Smooth muscle cell (in vitro differentiated cells): Measurements from ENCODE around the gene ITGAV. TPM values are rescaled to one million over a fixed set of nuclear protein-coding genes. Genes with fewer than 3 reads are reported as not detected.

ENCODE experiments used
- DNase-seq: peaks from one replicate; lab custom pipeline; 2025; ENCODE audit not compliant: unreplicated experiment; lab: John Stamatoyannopoulos, UW
- H2AFZ ChIP-seq: fragments of 200-600 bp; sonication (generic); 2 replicates; pipeline ENCODE4 v1.6.0; 2016; ENCODE audit warnings: antibody characterized with exemption, low read depth, mild to moderate bottlenecking
- H3F3A ChIP-seq: fragments of 200-600 bp; sonication (generic); 2 replicates; pipeline ENCODE4 v1.6.0; 2017; ENCODE audit warnings: antibody characterized with exemption, low read depth
- H3K27ac ChIP-seq: fragments of 200-600 bp; sonication (generic); 2 replicates; pipeline ENCODE4 v1.5.1; 2016; ENCODE audit warnings: low read depth, mild to moderate bottlenecking
- H3K27me3 ChIP-seq: fragments of 200-600 bp; sonication (generic); 2 replicates; pipeline ENCODE4 v1.6.1; 2016; ENCODE audit warnings: low read depth, mild to moderate bottlenecking
- H3K36me3 ChIP-seq: fragments of 200-600 bp; sonication (generic); 2 replicates; pipeline ENCODE4 v1.5.1; 2016; ENCODE audit warnings: low read depth
- H3K4me1 ChIP-seq: fragments of 200-600 bp; sonication (generic); 2 replicates; pipeline ENCODE4 v1.5.1; 2016; ENCODE audit warnings: low read depth
- H3K4me2 ChIP-seq: fragments of 200-600 bp; sonication (generic); 2 replicates; pipeline ENCODE4 v1.6.0; 2016; ENCODE audit warnings: mild to moderate bottlenecking
- H3K4me3 ChIP-seq: fragments of 200-600 bp; sonication (generic); 2 replicates; pipeline ENCODE4 v1.5.1; 2016; ENCODE audit warnings: mild to moderate bottlenecking
- H3K79me2 ChIP-seq: fragments of 200-600 bp; sonication (generic); 2 replicates; pipeline ENCODE4 v1.6.0; 2016; ENCODE audit warnings: low read depth, mild to moderate bottlenecking
- H3K9ac ChIP-seq: fragments of 200-600 bp; sonication (generic); 2 replicates; pipeline ENCODE4 v1.6.0; 2016; ENCODE audit warnings: low read depth
- H3K9me3 ChIP-seq: fragments of 200-600 bp; sonication (generic); replicated peaks from 2 replicates; pipeline ENCODE4 v1.5.1; 2016; ENCODE audit warnings: low read depth
- H4K20me1 ChIP-seq: fragments of 200-600 bp; sonication (generic); 2 replicates; pipeline ENCODE4 v1.6.0; 2016; ENCODE audit warnings: low read depth
- WGBS: methylation state at CpG from one replicate; pipeline ENCODE4 v1.1.7; 2016; ENCODE audit warnings: low lambda C conversion rate; 5-methylcytosine and 5-hydroxymethylcytosine counted together
- polyA plus RNA-seq: library from polyadenylated mRNA; unstranded; fragments of >200 nt; fragmentation: Nextera tagmentation; extraction: Ambion mirVana; gene quantifications from 2 replicates; pipeline ENCODE4 v1.2.1, GENCODE V29; 2016
- total RNA-seq: library from RNA; depleted of rRNA; stranded (reverse); fragments of >200 nt; gene quantifications from 2 replicates; pipeline ENCODE4 v1.2.3, GENCODE V29; 2014
- TF ChIP-seq, protein P1 (sequence below): fragments of 200-600 bp; sonication (generic); IDR thresholded peaks from 2 replicates; pipeline ENCODE4 v1.5.1; 2017; ENCODE audit warnings: borderline replicate concordance, mild to moderate bottlenecking, antibody characterized with exemption; ENCODE audit not compliant: insufficient read depth, poor library complexity, severe bottlenecking

ITGAV gene
- total and polyA plus RNA-seq, 2 experiments from 2014 or later = 70.8 to 360 TPM

DNA sequence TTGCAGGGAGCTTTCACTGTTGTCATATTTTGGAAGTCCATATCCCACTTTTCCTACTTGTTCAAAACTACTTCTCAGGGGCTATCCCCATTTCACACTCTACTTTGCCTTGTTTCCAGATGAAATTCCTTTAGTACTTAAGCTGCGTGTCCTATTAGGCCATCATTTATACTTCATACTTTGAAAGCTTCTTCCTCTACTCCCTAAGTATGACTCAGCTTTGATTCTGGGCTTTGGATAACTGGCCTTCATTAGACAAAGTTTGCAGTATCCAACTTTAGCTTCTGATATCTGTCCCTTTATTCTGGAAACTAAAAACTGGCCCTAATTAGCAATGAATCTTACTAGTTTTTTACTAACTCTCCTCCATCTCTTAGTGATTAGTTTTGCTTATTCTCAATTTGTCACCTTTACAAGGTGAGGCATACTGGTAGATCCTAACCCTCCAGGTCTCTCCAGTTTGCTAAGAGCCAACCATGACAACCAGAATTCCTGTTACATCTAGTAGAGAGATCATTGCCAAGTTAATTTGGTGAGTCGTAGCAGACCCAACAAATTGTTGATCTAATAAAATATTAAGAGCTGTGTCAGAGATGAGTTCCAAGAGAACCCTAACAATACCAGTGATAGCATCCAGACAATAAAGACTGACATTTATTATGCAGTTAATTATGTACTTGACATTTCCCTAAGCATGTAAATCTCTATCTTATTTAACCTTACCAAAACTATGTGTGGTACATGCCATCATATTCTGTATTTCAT is 31.2 kb upstream of the ITGAV start:
- H2AFZ ChIP-seq = no peak overlapping the region
- WGBS = 50% methylated on average over 2 of the region's 2 CpGs
- no peak overlapping the region for H3K4me3 ChIP-seq
- no peaks in the 10 kb centered on the region for H3K27me3 ChIP-seq
- H3K79me2 ChIP-seq = no peaks in the 10 kb centered on the region
- DNase-seq = no peak
- H3K4me2 ChIP-seq = no peak overlapping the region
- no peaks in the 10 kb centered on the region for H3K9me3 ChIP-seq
- H3K4me1 ChIP-seq = peaks cover 10% of the 10 kb centered on the region
- TF ChIP-seq, protein P1, sequence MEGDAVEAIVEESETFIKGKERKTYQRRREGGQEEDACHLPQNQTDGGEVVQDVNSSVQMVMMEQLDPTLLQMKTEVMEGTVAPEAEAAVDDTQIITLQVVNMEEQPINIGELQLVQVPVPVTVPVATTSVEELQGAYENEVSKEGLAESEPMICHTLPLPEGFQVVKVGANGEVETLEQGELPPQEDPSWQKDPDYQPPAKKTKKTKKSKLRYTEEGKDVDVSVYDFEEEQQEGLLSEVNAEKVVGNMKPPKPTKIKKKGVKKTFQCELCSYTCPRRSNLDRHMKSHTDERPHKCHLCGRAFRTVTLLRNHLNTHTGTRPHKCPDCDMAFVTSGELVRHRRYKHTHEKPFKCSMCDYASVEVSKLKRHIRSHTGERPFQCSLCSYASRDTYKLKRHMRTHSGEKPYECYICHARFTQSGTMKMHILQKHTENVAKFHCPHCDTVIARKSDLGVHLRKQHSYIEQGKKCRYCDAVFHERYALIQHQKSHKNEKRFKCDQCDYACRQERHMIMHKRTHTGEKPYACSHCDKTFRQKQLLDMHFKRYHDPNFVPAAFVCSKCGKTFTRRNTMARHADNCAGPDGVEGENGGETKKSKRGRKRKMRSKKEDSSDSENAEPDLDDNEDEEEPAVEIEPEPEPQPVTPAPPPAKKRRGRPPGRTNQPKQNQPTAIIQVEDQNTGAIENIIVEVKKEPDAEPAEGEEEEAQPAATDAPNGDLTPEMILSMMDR = no peak
- no peak overlapping the region for H3K9ac ChIP-seq
- H4K20me1 ChIP-seq = no peaks in the 10 kb centered on the region
- H3K36me3 ChIP-seq = no peaks in the 10 kb centered on the region
- H3K27ac ChIP-seq = peak overlapping the region; percentile 90
- peaks cover under 1% of the 10 kb centered on the region for H3F3A ChIP-seq

DNA sequence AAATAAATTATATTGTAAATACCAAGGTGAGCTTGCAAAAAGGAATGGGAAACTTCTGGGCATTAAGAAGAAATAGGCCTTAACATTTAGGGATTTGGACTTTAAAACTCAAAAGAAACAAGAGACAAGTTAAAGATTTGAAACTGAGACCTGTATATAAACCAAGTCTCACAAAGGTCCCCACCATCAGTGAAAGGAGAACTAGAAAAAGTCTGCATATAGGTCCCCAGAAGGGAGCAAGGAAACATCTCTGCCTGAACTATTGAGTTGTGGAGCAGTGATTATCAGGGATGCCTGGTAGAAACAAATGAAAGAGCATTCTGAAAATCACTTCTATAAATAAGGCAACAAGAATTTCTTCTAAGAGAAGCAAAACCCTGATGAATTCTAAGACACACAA is 30.5 kb upstream of the ITGAV start:
- DNase-seq = no peak
- TF ChIP-seq, protein P1 = no peak
- no peaks in the 10 kb centered on the region for H3K79me2 ChIP-seq
- H2AFZ ChIP-seq = no peak overlapping the region
- H3K36me3 ChIP-seq = no peaks in the 10 kb centered on the region
- H3K9ac ChIP-seq = no peak overlapping the region
- H3F3A ChIP-seq = no peaks in the 10 kb centered on the region
- no peaks in the 10 kb centered on the region for H3K27me3 ChIP-seq
- no peaks in the 10 kb centered on the region for H4K20me1 ChIP-seq
- peaks cover 6% of the 10 kb centered on the region for H3K4me1 ChIP-seq
- H3K4me2 ChIP-seq = no peak overlapping the region
- H3K27ac ChIP-seq = peak overlapping the region; percentile 90
- no peaks in the 10 kb centered on the region for H3K9me3 ChIP-seq
- H3K4me3 ChIP-seq = no peak overlapping the region

DNA sequence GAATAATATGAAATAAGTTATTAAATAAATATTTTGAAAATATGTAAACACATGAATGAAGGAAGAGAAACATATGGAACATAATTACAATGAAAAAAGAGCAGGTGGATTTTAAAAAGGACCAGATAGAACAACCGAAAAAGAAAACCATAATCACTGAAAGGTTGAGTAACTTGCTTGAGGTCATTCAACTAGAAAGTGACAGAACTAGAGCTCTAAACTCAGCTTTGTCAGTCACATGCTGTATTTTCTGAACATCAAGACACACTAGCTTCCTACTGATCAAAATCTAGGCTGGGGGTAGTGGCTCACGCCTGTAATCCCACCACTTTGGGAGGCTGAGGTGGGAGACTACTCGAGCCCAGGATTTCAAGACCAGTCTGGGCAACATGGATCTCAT is 30.0 kb upstream of the ITGAV start:
- Histone ChIP-seq H2AFZ (no peak overlapping the region), H3K4me3 (no peak overlapping the region), H3K9ac (no peak overlapping the region), H3K4me1 (peaks cover 2% of the 10 kb centered on the region), H3K27ac (peak overlapping the region; percentile 90), H3K4me2 (no peak overlapping the region), H3K9me3 (no peaks in the 10 kb centered on the region), H3F3A (no peaks in the 10 kb centered on the region), H3K27me3 (no peaks in the 10 kb centered on the region), H4K20me1 (no peaks in the 10 kb centered on the region), H3K36me3 (no peaks in the 10 kb centered on the region), H3K79me2 (no peaks in the 10 kb centered on the region)
- no peak for DNase-seq
- TF ChIP-seq, protein P1 = no peak
- WGBS = 55% methylated on average over 3 of the region's 3 CpGs

DNA sequence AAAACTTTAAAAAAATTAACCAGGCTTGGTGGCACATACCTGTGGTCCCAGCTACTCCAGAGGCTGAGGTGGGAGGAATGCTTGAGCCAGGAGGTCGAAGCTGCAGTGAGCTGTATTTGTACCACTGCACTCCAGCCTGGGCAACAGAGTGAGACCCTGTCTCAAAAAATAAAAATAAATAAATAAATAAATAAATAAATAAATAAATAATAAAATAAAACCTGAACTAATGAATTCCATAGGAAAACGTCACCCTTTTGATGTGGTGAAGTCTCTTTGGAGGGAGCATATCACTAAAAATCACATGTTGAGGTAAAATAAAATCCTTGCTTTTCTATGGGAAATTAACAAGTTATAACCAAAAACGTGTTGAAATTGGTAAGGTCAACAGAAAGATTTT is 29.6 kb upstream of the ITGAV start:
- 65% methylated on average over 3 of the region's 3 CpGs for WGBS
- Histone ChIP-seq H3K79me2 (no peaks in the 10 kb centered on the region), H3K9ac (peak overlapping the region; percentile 58)

More for the DNA sequence above, 29.6 kb upstream of the ITGAV start:
- TF ChIP-seq, protein P1 = no peak
- Histone ChIP-seq H3K36me3 (no peaks in the 10 kb centered on the region), H3F3A (no peaks in the 10 kb centered on the region), H3K4me3 (no peak overlapping the region), H3K27ac (peak overlapping the region; percentile 90), H2AFZ (no peak overlapping the region), H3K27me3 (no peaks in the 10 kb centered on the region), H3K9me3 (no peaks in the 10 kb centered on the region), H3K4me2 (no peak overlapping the region), H4K20me1 (no peaks in the 10 kb centered on the region), H3K4me1 (no peaks in the 10 kb centered on the region)
- DNase-seq = no peak
